PC-3 (cell line): ENCODE measurements around the gene TYW1. TPM values are rescaled to one million over a fixed set of nuclear protein-coding genes. Genes with fewer than 3 reads are reported as not detected.
"Not testable (repeated sequence)": the region's sequence is repeated elsewhere in the genome, so short reads cannot be mapped to it uniquely, and the experiment has no call there.

Experiments used
- ATAC-seq: fragments of 200-7000 bp; cut with Tn5 transposase; 2 replicates; pipeline ENCODE4 v1.9.1; 2020; ENCODE audit warnings: mild to moderate bottlenecking, moderate library complexity
- BruUV-seq: library from RNA; stranded (reverse); fragments of 400-500 nt; replicated peaks from 2 replicates; lab custom pipeline; 2021; lab: Mats Ljungman, UMichigan
- CTCF ChIA-PET: fragments of 300-600 bp; sonication (Branson Sonifier 250); formaldehyde crosslinking; loops from one replicate; lab custom pipeline; 2022; ENCODE audit warnings: antibody characterized with exemption; lab: Charles Lee
- POLR2A ChIA-PET: fragments of 300-600 bp; sonication (Branson Sonifier 250); formaldehyde crosslinking; loops from one replicate; lab custom pipeline; 2022; ENCODE audit warnings: antibody characterized with exemption; ENCODE audit not compliant: unreplicated experiment; lab: Charles Lee
- DNase-seq: peaks from one replicate; pipeline ENCODE4 v3.0.0-alpha.2; 2015
- H2AFZ ChIP-seq: fragments of 300-600 bp; sonication (generic); 2 replicates; pipeline ENCODE4 v1.6.0; 2016; ENCODE audit warnings: antibody characterized with exemption, low read length
- H3F3A ChIP-seq: fragments of 300-600 bp; sonication (generic); one replicate; pipeline ENCODE4 v1.6.0; 2017; ENCODE audit warnings: antibody characterized with exemption, low read length, control low read depth, mild to moderate bottlenecking; ENCODE audit not compliant: unreplicated experiment
- H3K27ac ChIP-seq: fragments of 300-600 bp; sonication (generic); 2 replicates; pipeline ENCODE4 v1.5.1; 2016; ENCODE audit warnings: mild to moderate bottlenecking, low read length
- H3K27me3 ChIP-seq: fragments of 300-600 bp; sonication (generic); 2 replicates; pipeline ENCODE4 v1.6.1; 2016; ENCODE audit warnings: low read length, mixed read lengths
- H3K36me3 ChIP-seq: fragments of 300-600 bp; sonication (generic); 2 replicates; pipeline ENCODE4 v1.6.1; 2016; ENCODE audit warnings: low read depth, mixed run types, low read length, mixed read lengths
- H3K4me1 ChIP-seq: fragments of 300-600 bp; sonication (generic); 2 replicates; pipeline ENCODE4 v1.5.1; 2016; ENCODE audit warnings: low read length; ENCODE audit not compliant: insufficient read depth
- H3K4me2 ChIP-seq: fragments of 300-600 bp; sonication (generic); 2 replicates; pipeline ENCODE4 v1.6.0; 2016; ENCODE audit warnings: low read length
- H3K4me3 ChIP-seq: fragments of 300-600 bp; sonication (generic); 2 replicates; pipeline ENCODE4 v1.5.1; 2016; ENCODE audit warnings: mild to moderate bottlenecking, low read length, mixed read lengths
- H3K79me2 ChIP-seq: fragments of 300-600 bp; sonication (generic); 2 replicates; pipeline ENCODE4 v1.6.1; 2017; ENCODE audit warnings: low read length, mixed read lengths
- H3K9ac ChIP-seq: fragments of 300-600 bp; sonication (generic); 2 replicates; pipeline ENCODE4 v1.6.0; 2016; ENCODE audit warnings: mild to moderate bottlenecking, low read length
- H3K9me2 ChIP-seq: fragments of 300-600 bp; sonication (generic); replicated peaks from 2 replicates; pipeline ENCODE4 v1.6.1; 2016; ENCODE audit warnings: mixed run types, low read length, mixed read lengths
- H3K9me3 ChIP-seq: fragments of 300-600 bp; sonication (generic); 2 replicates; pipeline ENCODE4 v1.6.1; 2016; ENCODE audit warnings: low read length, mixed read lengths
- H4K20me1 ChIP-seq: fragments of 300-600 bp; sonication (generic); 2 replicates; pipeline ENCODE4 v1.6.1; 2016; ENCODE audit warnings: low read length, mixed read lengths
- EZH2 ChIP-seq: fragments of 300-600 bp; sonication (generic); IDR thresholded peaks from one replicate; pipeline ENCODE4 v1.6.1; 2017; ENCODE audit warnings: antibody characterized with exemption, mild to moderate bottlenecking, low read length; ENCODE audit not compliant: unreplicated experiment
- EZH2phosphoT487 ChIP-seq: fragments of 300-600 bp; sonication (generic); IDR thresholded peaks from 2 replicates; pipeline ENCODE4 v1.6.1; 2018; ENCODE audit warnings: mild to moderate bottlenecking, antibody characterized with exemption, low read length, borderline replicate concordance
- intact Hi-C: fragments of 100-400 bp; cut with micrococcal nuclease; formaldehyde crosslinking; loops from 2 replicates; pipeline ENCODE4 v1.9.0; 2023
- total RNA-seq: library from RNA; depleted of rRNA; stranded (reverse); fragments of >200 nt; gene quantifications from 2 replicates; pipeline ENCODE4 v1.2.3, GENCODE V29; 2014
- TF ChIP-seq, protein P1 (sequence below): fragments of 300-600 bp; sonication (generic); conservative IDR thresholded peaks from 2 replicates; pipeline ENCODE4 v1.5.1; 2017; ENCODE audit warnings: antibody characterized with exemption, low read depth, mild to moderate bottlenecking, low read length

TYW1 gene
- total RNA-seq, 1 experiment from 2014 or later: 13.4 TPM

- TF ChIP-seq, protein P1, sequence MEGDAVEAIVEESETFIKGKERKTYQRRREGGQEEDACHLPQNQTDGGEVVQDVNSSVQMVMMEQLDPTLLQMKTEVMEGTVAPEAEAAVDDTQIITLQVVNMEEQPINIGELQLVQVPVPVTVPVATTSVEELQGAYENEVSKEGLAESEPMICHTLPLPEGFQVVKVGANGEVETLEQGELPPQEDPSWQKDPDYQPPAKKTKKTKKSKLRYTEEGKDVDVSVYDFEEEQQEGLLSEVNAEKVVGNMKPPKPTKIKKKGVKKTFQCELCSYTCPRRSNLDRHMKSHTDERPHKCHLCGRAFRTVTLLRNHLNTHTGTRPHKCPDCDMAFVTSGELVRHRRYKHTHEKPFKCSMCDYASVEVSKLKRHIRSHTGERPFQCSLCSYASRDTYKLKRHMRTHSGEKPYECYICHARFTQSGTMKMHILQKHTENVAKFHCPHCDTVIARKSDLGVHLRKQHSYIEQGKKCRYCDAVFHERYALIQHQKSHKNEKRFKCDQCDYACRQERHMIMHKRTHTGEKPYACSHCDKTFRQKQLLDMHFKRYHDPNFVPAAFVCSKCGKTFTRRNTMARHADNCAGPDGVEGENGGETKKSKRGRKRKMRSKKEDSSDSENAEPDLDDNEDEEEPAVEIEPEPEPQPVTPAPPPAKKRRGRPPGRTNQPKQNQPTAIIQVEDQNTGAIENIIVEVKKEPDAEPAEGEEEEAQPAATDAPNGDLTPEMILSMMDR: no peak
- TF ChIP-seq EZH2 (no peak), EZH2phosphoT487 (no peak)
- Histone ChIP-seq H3K9me2 (no peaks in the 10 kb centered on the region), H3F3A (no peaks in the 10 kb centered on the region), H3K4me3 (no peak overlapping the region), H4K20me1 (no peaks in the 10 kb centered on the region), H3K9ac (no peak overlapping the region), H3K36me3 (no peaks in the 10 kb centered on the region), H3K4me1 (no peaks in the 10 kb centered on the region), H3K27me3 (no peaks in the 10 kb centered on the region), H3K9me3 (no peaks in the 10 kb centered on the region), H3K4me2 (no peak overlapping the region), H3K79me2 (no peaks in the 10 kb centered on the region), H3K27ac (no peak overlapping the region), H2AFZ (no peak overlapping the region)
- no TSS peak for BruUV-seq
- CTCF ChIA-PET: no interaction called here
- POLR2A ChIA-PET: no interaction called here
- ATAC-seq: peak; percentile 51
- intact Hi-C loops: no loop called here
- DNase-seq: no peak
Observed at GRCh38 chr7:66970310-66970709, 26.3 kb upstream of the TYW1 start.

GRCh38 chr7:66974986-66975590, 21.5 kb upstream of the TYW1 start:
- no peaks in the 10 kb centered on the region for H3K79me2 ChIP-seq
- no peaks in the 10 kb centered on the region for H3K27me3 ChIP-seq
- intact Hi-C loops: no loop called here
- no peaks in the 10 kb centered on the region for H3K36me3 ChIP-seq
- H3K4me3 ChIP-seq: no peak overlapping the region
- no peaks in the 10 kb centered on the region for H3F3A ChIP-seq
- POLR2A ChIA-PET: no interaction called here
- no peak overlapping the region for H3K9ac ChIP-seq
- no peak for DNase-seq
- H3K4me1 ChIP-seq: no peaks in the 10 kb centered on the region
- no peak for ATAC-seq
- no peak for TF ChIP-seq EZH2
- TF ChIP-seq, protein P1: no peak
- TF ChIP-seq EZH2phosphoT487: no peak
- no peak overlapping the region for H2AFZ ChIP-seq
- no peaks in the 10 kb centered on the region for H4K20me1 ChIP-seq
- H3K9me2 ChIP-seq: no peaks in the 10 kb centered on the region
- no peaks in the 10 kb centered on the region for H3K9me3 ChIP-seq
- CTCF ChIA-PET: no interaction called here
- no peak overlapping the region for H3K4me2 ChIP-seq
- no TSS peak for BruUV-seq
- H3K27ac ChIP-seq: no peak overlapping the region

DNA sequence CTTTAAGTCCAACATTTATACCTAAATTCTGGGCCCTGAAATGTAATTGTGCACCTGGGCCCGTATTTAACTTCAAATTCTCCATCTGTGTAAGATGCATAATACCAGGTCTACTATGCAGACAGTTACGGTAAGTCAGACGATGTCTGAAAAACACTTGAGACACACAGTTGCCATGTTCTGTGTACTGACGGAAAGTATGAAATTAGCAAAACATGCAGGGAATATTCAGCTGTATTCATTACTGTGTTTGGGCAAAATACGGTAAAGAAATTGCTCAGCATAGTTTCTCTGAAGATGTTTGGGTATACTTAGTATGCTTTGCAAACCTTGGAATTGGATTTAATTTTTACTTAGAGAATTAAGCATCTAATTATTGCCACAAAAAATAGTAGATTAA, 18.3 kb upstream of the TYW1 start:
- H3K4me3 ChIP-seq, CTCF ChIA-PET, H2AFZ ChIP-seq, H3K9ac ChIP-seq, H4K20me1 ChIP-seq, H3K9me2 ChIP-seq, H3K4me2 ChIP-seq, POLR2A ChIA-PET, H3K36me3 ChIP-seq, H3K79me2 ChIP-seq, DNase-seq, H3F3A ChIP-seq, H3K9me3 ChIP-seq, intact Hi-C loops, H3K4me1 ChIP-seq, H3K27me3 ChIP-seq, BruUV-seq, ATAC-seq, H3K27ac ChIP-seq: not testable (repeated sequence)

DNA sequence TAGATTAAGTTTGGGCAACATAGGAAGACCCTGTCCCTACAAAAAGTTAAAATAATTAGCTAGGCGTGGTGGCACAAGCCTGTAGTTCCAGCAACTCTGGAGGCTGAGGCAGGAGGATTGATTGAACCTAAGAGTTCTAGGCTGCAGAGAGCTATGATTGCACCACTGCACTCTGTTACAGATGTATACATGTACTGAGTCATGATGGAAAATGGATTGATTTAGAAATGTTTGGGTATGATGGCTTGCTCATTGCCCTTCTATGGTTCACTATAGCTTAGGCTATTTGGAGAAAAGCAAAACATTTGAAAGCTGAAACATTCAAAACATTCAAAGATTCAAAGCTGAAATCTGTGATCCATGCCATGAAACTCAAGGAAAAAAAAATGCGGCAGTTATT, 17.6 kb upstream of the TYW1 start:
- H3K4me1 ChIP-seq, CTCF ChIA-PET, H3K9me2 ChIP-seq, ATAC-seq, H3K27ac ChIP-seq, H3K79me2 ChIP-seq, POLR2A ChIA-PET, H3K4me2 ChIP-seq, H3K4me3 ChIP-seq, DNase-seq, H3K27me3 ChIP-seq, H3F3A ChIP-seq, BruUV-seq, H2AFZ ChIP-seq, intact Hi-C loops, H3K9me3 ChIP-seq, H4K20me1 ChIP-seq, H3K9ac ChIP-seq, H3K36me3 ChIP-seq: not testable (repeated sequence)

- H3K9me3 ChIP-seq, H3K4me1 ChIP-seq, H3K4me3 ChIP-seq, H4K20me1 ChIP-seq, H3K36me3 ChIP-seq, H3K27ac ChIP-seq, H3K9me2 ChIP-seq, BruUV-seq, H3K79me2 ChIP-seq, H3K9ac ChIP-seq, POLR2A ChIA-PET, H3K27me3 ChIP-seq, H3F3A ChIP-seq, DNase-seq, H2AFZ ChIP-seq, intact Hi-C loops, ATAC-seq, H3K4me2 ChIP-seq: not testable (repeated sequence)
- CTCF ChIA-PET: interaction anchor here (0.6 kb wide), 1 partner anchor 734 kb away, joined by 3 read pairs; no protein-coding TSS in a partner anchor
Observed at GRCh38 chr7:66980336-66980735, 16.3 kb upstream of the TYW1 start.
